GM23248 (cell line): ENCODE data around the gene TAF10.

Experiments used
- EZH2 ChIP-seq: fragments of 200-600 bp; sonication (generic); IDR thresholded peaks from 2 replicates; pipeline ENCODE4 v1.6.1; 2018; ENCODE audit warnings: antibody characterized with exemption, mild to moderate bottlenecking; ENCODE audit not compliant: insufficient read depth, poor library complexity, severe bottlenecking
- EZH2phosphoT487 ChIP-seq: fragments of 200-600 bp; sonication (generic); IDR thresholded peaks from 2 replicates; pipeline ENCODE4 v1.6.1; 2018; ENCODE audit warnings: antibody characterized with exemption, moderate library complexity, mild to moderate bottlenecking, low read depth; ENCODE audit not compliant: insufficient read depth

DNA sequence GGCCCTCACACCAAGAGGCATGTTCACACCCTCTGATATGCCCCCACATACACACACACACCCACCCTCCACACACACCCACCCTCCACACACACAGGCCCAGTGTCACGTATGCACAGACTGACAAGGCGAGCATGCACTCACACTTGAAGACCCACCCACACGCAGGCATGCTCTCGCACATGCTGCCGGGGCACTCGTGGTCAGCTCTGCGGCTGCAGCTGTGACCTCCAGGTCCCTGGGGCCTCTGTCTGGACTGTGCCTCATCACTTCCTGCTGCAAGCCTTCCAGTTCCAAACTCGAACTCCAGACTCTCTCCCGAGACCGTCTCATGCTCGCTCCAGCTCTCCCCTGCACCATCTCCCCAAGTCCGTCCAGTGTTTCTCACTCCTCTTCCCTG is 34.1 kb upstream of the TAF10 start:
- TF ChIP-seq EZH2phosphoT487 (no peak), EZH2 (no peak)
